LNCaP clone FGC (cell line): ENCODE measurements around the gene TUSC2.
A peak's percentile ranks its signal among the peaks of the same experiment; 100 is the strongest.

ENCODE experiments used
- DNase-seq: peaks from one replicate; pipeline ENCODE4 v3.0.0-alpha.2; 2011; ENCODE audit warnings: low read depth
- H3K4me3 ChIP-seq: 2 replicates; pipeline ENCODE4 v1.5.1; 2011; ENCODE audit warnings: mild to moderate bottlenecking, low read depth, low read length, control low read depth
- CTCF ChIP-seq: IDR thresholded peaks from 2 replicates; pipeline ENCODE4 v1.5.1; 2012; ENCODE audit warnings: mild to moderate bottlenecking; ENCODE audit not compliant: control insufficient read depth, insufficient read depth; ENCODE audit errors: extremely low read depth

Gene TUSC2

GRCh38 chr3:50334339-50335075, 6.5 kb upstream of the TUSC2 start:
- peak overlapping the region; percentile 89 for H3K4me3 ChIP-seq

DNA sequence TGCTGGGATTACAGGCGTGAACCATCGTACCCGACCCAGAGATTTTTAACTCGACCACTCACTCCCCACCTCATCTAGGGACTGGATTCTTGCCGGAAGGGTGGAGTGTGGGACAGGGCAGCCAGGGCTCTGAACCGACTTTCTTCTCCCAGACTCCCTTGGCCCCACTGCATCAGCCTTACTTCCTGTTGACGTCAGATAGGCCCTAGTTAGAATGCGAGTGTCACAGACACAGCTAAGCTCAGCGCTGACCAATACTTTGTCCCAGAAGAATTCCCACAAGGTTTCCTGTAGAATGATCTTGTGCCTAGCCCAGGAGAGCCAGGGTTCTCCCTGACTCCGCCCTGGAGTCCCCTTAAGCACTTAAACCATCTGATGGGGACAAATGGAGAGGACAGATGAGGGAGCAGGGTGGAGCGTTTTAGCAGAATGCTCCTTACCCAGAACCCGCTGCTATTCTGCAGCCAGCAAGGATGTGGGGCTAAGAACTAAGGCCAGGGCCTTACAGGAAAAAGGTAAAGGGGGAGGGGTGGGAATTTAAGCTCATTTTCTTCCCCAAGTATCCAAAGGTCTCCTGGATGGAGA, 5.8 kb upstream of the TUSC2 start:
- no peak for DNase-seq
- TF ChIP-seq CTCF: no peak
- H3K4me3 ChIP-seq: peak overlapping the region; percentile 89

More at GRCh38 chr3:50334339-50335075, 6.5 kb upstream of the TUSC2 start:
- peak; percentile 89 for DNase-seq
- no peak for TF ChIP-seq CTCF

DNA sequence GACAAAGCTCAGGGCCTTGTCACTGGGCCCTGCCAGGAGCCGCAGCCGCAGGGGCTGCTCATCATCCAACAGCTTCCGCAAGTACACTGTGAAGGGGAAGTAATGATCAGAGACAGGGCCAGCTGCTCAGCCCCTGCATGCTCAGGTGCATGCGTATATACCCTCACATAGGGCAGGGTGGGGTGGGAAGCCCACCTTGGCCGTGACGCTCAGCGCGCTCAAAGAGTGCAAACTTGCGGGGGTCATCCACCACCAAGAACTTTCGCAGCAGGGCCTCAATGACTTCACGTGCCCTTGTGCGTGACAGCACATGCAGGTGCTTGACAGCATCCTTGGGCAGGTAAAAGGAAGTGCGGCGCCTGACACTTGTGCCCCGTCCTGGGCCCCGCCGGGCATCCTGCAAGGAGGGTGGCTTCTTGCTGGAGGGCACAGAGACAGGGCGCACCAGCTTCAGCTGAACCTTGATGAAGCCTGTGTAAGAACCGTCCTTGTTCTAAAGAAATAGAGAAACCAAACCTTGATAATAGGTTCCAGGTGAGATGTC, 3.4 kb upstream of the TUSC2 start:
- no peak overlapping the region for H3K4me3 ChIP-seq
- TF ChIP-seq CTCF: no peak
- no peak for DNase-seq

DNA sequence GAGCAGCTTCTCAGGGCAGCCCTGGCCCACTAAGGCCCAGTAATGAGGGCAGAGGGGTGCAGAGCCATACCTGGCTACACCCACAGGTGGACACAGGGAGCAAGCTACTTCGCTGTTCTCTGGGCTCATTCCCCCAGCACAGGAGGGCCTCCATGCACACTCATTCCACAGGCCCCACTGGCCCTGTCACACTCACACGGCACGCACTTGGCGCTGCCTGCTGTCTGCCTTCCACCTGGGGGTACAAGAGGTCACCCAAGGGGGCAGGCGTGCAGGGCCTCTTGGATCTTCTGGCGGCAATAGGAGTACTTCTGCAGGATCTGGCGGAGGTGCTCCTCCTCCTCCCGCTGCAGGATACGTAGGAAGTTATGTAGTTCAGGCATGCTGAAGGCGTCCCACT, 2.3 kb upstream of the TUSC2 start:
- DNase-seq: no peak
- no peak for TF ChIP-seq CTCF
- no peak overlapping the region for H3K4me3 ChIP-seq

DNA sequence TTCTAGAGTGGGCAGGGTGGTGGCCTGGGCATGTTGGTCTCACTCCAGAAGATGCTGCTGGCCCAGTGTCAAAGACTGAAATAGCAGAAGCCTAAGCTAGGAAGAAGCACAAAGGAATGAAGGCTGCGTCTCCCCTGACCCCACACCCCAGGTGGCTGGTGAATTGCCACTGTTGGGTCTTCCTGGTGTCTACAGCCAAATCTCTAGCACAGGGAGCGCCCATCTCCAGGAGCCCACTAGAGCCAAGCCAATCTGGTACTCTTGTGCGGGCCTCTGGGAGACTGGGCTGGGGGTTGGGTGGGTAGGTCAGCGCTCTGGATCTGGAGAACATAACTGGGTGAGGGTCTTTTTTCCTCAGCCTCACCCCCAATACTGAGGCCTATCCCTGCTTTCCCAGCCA, 894 bp downstream of the TUSC2 start:
- H3K4me3 ChIP-seq: peak overlapping the region; percentile 100
- DNase-seq: no peak
- no peak for TF ChIP-seq CTCF

GRCh38 chr3:50326182-50326541, 1.9 kb downstream of the TUSC2 start:
- no peak overlapping the region for H3K4me3 ChIP-seq
- no peak for TF ChIP-seq CTCF
- no peak for DNase-seq
